CD4-positive, alpha-beta T cell (primary cell): Measurements from ENCODE around the gene KLHL17. TPM values are rescaled to one million over a fixed set of nuclear protein-coding genes. Genes with fewer than 3 reads are reported as not detected.
A peak's percentile ranks its signal among the peaks of the same experiment; 100 is the strongest.
"Not testable (repeated sequence)": the region's sequence is repeated elsewhere in the genome, so short reads cannot be mapped to it uniquely, and the experiment has no call there.

ENCODE experiments used
- ATAC-seq: fragments of 200-7000 bp; cut with Tn5 transposase; one replicate; pipeline ENCODE4 v1.10.0; 2022; ENCODE audit warnings: mild to moderate bottlenecking; ENCODE audit not compliant: poor library complexity
- CTCF ChIA-PET: fragments of 350-600 bp; sonication (Branson Sonifier 250); formaldehyde crosslinking; loops from one replicate; lab custom pipeline; 2021; ENCODE audit warnings: antibody characterized with exemption, inconsistent platforms; lab: Charles Lee
- POLR2A ChIA-PET: fragments of 350-600 bp; sonication (Branson Sonifier 250); formaldehyde crosslinking; loops from one replicate; lab custom pipeline; 2021; ENCODE audit warnings: antibody characterized with exemption, inconsistent platforms; lab: Charles Lee
- DNase-seq, 14 experiments: peaks; one replicate each; pipeline ENCODE4 v3.0.0-alpha.2; 2013 to 2020; ENCODE audit warnings: mixed read lengths in 2 of 14
- H3K27ac ChIP-seq, 2 donors: one replicate each; pipeline versions ENCODE4 v1.5.1 to v1.7.0; 2013; ENCODE audit warnings: low read length in 2 of 2, low read depth in 1 of 2, mild to moderate bottlenecking in 1 of 2
- H3K27me3 ChIP-seq, 2 experiments: 1 replicate in 1 of 2; 2 replicates in 1 of 2; pipeline versions ENCODE4 v1.6.1 to v1.7.0; 2013; ENCODE audit warnings: low read length in 2 of 2, control low read depth in 1 of 2, mild to moderate bottlenecking in 1 of 2, moderate library complexity in 1 of 2; ENCODE audit not compliant: insufficient read depth in 2 of 2, control insufficient read depth in 1 of 2
- H3K36me3 ChIP-seq: one replicate; pipeline ENCODE4 v1.6.1; 2013; ENCODE audit warnings: low read length, control low read depth; ENCODE audit not compliant: insufficient read depth
- H3K4me1 ChIP-seq: one replicate; pipeline ENCODE4 v1.6.1; 2013; ENCODE audit warnings: low read length, control low read depth; ENCODE audit not compliant: insufficient read depth
- H3K4me3 ChIP-seq: one replicate; pipeline ENCODE4 v1.5.1; 2013; ENCODE audit warnings: mild to moderate bottlenecking, low read length, moderate library complexity
- H3K9me3 ChIP-seq, 2 experiments: 1 replicate in 1 of 2; 2 replicates in 1 of 2; pipeline versions ENCODE4 v1.6.1 to v1.7.0; 2013; ENCODE audit warnings: low read length in 2 of 2, mild to moderate bottlenecking in 2 of 2, control low read depth in 1 of 2, moderate library complexity in 1 of 2; ENCODE audit not compliant: control insufficient read depth in 1 of 2, insufficient read depth in 1 of 2
- H3K27ac Mint-ChIP-seq: one replicate; pipeline ENCODE4 v1.8.0; 2020; ENCODE audit warnings: mixed read lengths
- H3K27me3 Mint-ChIP-seq: one replicate; pipeline ENCODE4 v1.8.0; 2021; ENCODE audit warnings: mixed read lengths
- H3K36me3 Mint-ChIP-seq: one replicate; pipeline ENCODE4 v1.8.0; 2021; ENCODE audit warnings: low read depth, mixed read lengths
- H3K4me1 Mint-ChIP-seq: one replicate; pipeline ENCODE4 v1.8.0; 2021; ENCODE audit warnings: low read depth, mixed read lengths
- H3K4me3 Mint-ChIP-seq: one replicate; pipeline ENCODE4 v1.8.0; 2020; ENCODE audit warnings: mild to moderate bottlenecking, mixed read lengths
- H3K9me3 Mint-ChIP-seq: one replicate; pipeline ENCODE4 v1.8.0; 2020; ENCODE audit warnings: mixed read lengths
- intact Hi-C, 2 experiments: fragments of 100-400 bp; cut with DNase I in 1 of 2; cut with micrococcal nuclease in 1 of 2; formaldehyde crosslinking; loops; one replicate each; pipeline versions ENCODE4 v1.15.1 to v1.9.0; 2023 to 2025; cut with DNase I, micrococcal nuclease
- total RNA-seq, 174 experiments: library from RNA in 2 of 174; stranded (reverse) in 2 of 174; gene quantifications; one replicate each; pipeline ENCODE4 v1.2.3 and lab custom pipeline; 2021 to 2026
- TF ChIP-seq, protein P1 (sequence below): fragments of 200-600 bp; IDR thresholded peaks from one replicate; pipeline ENCODE4 v1.8.0; 2022; ENCODE audit warnings: antibody characterized with exemption, mild to moderate bottlenecking

The KLHL17 gene
- total RNA-seq, 2 experiments from 2014 or later: 13.9 TPM

DNA sequence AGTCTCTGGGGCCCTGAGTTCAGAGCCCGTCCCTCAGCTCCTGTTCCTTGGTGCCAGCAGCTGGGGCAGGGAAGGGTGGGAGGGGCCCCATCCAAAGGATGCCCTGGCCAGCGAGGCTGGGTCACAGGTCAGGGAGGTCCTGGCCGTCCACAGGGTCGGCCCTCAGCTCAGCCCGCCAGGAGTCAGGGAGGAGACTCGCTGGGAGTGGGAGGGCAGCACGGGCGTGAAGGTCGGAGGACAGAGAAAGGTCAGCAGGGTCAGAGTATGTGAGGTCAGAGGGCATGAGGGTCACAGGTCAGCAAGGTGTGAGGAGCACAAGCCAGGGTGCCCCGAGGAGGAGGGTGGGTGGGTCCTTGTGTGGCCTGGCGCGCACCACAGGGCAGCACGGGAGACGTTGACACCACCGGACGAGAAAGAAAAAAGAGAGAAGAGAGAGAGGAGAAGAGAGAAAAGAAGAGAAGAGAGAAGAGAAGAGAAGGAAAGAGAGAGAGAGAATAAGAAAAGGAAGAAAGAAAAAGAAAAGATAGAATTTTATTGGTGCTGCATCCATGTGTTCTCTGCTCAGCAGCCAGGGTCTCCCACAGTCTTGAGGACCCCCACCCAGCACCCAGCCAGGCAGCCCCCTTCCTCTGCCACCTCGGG is 14.4 kb downstream of the KLHL17 start:
- no peak overlapping the region for H3K27ac Mint-ChIP-seq
- CTCF ChIA-PET: interaction anchor here (0.7 to 1.7 kb wide), 2 partner anchors 70 kb away, joined by 3 to 4 read pairs; no protein-coding TSS in a partner anchor
- intact Hi-C loops: no loop called here
- POLR2A ChIA-PET: no interaction called here
- H3K4me1 Mint-ChIP-seq: peaks cover 7% of the 10 kb centered on the region
- no peaks in the 10 kb centered on the region for H3K36me3 Mint-ChIP-seq
- no peak for ATAC-seq
- DNase-seq: peak in 1 of 14 experiments; percentile 30
- peaks cover 0 to 18% of the 10 kb centered on the region in 2 experiments for H3K9me3 ChIP-seq
- H3K4me3 Mint-ChIP-seq: no peak overlapping the region
- peaks cover 17% of the 10 kb centered on the region for H3K27me3 Mint-ChIP-seq
- no peak overlapping the region for H3K4me3 ChIP-seq
- no peak overlapping the region for H3K27ac ChIP-seq
- H3K27me3 ChIP-seq: peaks cover 21 to 28% of the 10 kb centered on the region in 2 experiments
- TF ChIP-seq, protein P1, sequence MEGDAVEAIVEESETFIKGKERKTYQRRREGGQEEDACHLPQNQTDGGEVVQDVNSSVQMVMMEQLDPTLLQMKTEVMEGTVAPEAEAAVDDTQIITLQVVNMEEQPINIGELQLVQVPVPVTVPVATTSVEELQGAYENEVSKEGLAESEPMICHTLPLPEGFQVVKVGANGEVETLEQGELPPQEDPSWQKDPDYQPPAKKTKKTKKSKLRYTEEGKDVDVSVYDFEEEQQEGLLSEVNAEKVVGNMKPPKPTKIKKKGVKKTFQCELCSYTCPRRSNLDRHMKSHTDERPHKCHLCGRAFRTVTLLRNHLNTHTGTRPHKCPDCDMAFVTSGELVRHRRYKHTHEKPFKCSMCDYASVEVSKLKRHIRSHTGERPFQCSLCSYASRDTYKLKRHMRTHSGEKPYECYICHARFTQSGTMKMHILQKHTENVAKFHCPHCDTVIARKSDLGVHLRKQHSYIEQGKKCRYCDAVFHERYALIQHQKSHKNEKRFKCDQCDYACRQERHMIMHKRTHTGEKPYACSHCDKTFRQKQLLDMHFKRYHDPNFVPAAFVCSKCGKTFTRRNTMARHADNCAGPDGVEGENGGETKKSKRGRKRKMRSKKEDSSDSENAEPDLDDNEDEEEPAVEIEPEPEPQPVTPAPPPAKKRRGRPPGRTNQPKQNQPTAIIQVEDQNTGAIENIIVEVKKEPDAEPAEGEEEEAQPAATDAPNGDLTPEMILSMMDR: no peak
- peaks cover 11% of the 10 kb centered on the region for H3K4me1 ChIP-seq
- H3K9me3 Mint-ChIP-seq: no peaks in the 10 kb centered on the region
- H3K36me3 ChIP-seq: no peaks in the 10 kb centered on the region

DNA sequence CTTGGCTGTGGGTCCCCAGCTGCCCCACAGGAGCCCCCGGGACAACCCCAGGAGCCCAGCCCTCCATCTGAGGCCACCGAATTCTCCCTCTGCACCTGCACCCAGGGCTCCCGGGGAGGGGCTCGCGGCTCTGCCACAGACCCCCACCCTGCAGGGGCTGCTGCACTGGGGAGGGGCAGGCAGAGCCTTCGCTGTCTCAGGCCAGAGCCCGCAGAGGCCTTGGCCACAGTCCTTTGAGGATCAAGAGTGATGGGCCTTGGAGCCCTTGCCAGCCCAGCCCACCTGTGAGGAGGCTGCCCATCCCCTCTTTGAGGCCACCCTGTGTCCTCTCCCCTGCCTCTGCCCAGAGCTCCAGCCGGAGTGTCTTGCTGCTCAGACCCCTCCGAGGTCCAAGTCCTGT is 15.0 kb downstream of the KLHL17 start:
- no peak overlapping the region for H3K27ac ChIP-seq
- no peaks in the 10 kb centered on the region for H3K9me3 Mint-ChIP-seq
- peaks cover 16% of the 10 kb centered on the region for H3K27me3 Mint-ChIP-seq
- TF ChIP-seq, protein P1: no peak
- intact Hi-C loops: no loop called here
- H3K36me3 ChIP-seq: no peaks in the 10 kb centered on the region
- H3K4me3 ChIP-seq: no peak overlapping the region
- no peak overlapping the region for H3K4me3 Mint-ChIP-seq
- H3K27me3 ChIP-seq: peaks cover 17 to 24% of the 10 kb centered on the region in 2 experiments
- H3K9me3 ChIP-seq: peaks cover 0 to 18% of the 10 kb centered on the region in 2 experiments
- no peak overlapping the region for H3K27ac Mint-ChIP-seq
- ATAC-seq: no peak
- CTCF ChIA-PET: interaction anchor here (1.1 to 1.7 kb wide), 4 partner anchors 9 to 106 kb away, joined by 4 read pairs; no protein-coding TSS in a partner anchor
- POLR2A ChIA-PET: interaction anchor here (0.6 to 1.0 kb wide), 2 partner anchors 21 to 106 kb away, joined by 3 to 4 read pairs; no protein-coding TSS in a partner anchor
- DNase-seq: peak in 1 of 14 experiments; percentile 26
- H3K4me1 Mint-ChIP-seq: peaks cover 7% of the 10 kb centered on the region
- no peaks in the 10 kb centered on the region for H3K36me3 Mint-ChIP-seq
- peaks cover 11% of the 10 kb centered on the region for H3K4me1 ChIP-seq

DNA sequence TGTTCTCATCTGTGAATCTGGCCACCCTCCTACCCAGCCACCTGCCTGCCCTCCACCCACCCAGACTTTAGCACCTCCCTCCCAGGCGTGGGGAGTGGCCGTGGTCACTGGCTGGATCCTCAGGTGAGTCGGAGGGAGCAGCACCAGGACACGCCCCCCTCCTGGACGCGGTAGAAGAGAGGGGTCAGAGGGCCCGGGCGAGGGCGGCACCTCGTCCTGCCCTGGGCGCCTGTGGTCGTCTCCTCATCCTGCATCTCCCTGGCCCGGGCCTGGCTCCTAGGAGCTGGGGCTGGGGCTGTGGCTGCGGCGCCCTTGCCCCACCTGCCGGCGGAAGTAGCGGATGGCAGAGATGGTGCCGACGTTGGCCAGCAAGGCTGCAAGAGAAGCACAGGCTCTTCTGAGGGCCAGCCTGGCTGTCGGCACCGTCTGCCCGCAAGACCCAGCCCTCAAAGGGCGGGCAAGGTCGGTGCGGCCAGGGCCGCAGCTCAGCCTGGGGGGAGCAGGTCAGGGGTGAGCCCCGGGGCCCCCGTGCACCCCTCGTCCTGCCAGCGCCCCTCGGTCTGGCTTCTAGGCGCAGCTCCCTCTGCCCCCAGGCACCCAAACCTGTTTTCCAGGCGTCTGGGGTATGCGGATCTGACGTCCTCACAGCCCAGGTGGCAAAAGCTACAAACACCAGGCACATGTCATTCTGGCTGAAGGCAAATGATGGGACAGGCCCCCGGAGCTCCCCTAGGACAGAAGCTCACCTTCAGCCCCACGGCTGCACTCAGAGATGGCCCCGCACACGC is 15.7 kb downstream of the KLHL17 start:
- peak; percentile 97 for ATAC-seq
- Histone ChIP-seq H3K9me3 (peaks cover 0 to 18% of the 10 kb centered on the region in 2 experiments), H3K36me3 (no peaks in the 10 kb centered on the region), H3K27me3 (peaks cover 12 to 22% of the 10 kb centered on the region in 2 experiments), H3K27ac (no peak overlapping the region), H3K4me3 (no peak overlapping the region), H3K4me1 (peaks cover 11% of the 10 kb centered on the region)
- H3K36me3 Mint-ChIP-seq: no peaks in the 10 kb centered on the region
- ChIA-PET CTCF (interaction anchor here (1.1 to 1.7 kb wide), 4 partner anchors 8 to 106 kb away, joined by 4 read pairs; no protein-coding TSS in a partner anchor), POLR2A (interaction anchor here (0.6 to 1.0 kb wide), 3 partner anchors 9 to 106 kb away, joined by 3 to 4 read pairs (median 3); no protein-coding TSS in a partner anchor)
- no peaks in the 10 kb centered on the region for H3K9me3 Mint-ChIP-seq
- no peak overlapping the region for H3K27ac Mint-ChIP-seq
- TF ChIP-seq, protein P1: peak; percentile 89
- intact Hi-C loops: loop anchor here (1.0 kb wide), 2 partner anchors 72 to 106 kb away; no protein-coding TSS in a partner anchor
- H3K4me3 Mint-ChIP-seq: no peak overlapping the region
- peak in 13 of 14 experiments; percentile 41 to 84 (median 68) for DNase-seq
- peaks cover 7% of the 10 kb centered on the region for H3K4me1 Mint-ChIP-seq
- H3K27me3 Mint-ChIP-seq: peaks cover 16% of the 10 kb centered on the region

DNA sequence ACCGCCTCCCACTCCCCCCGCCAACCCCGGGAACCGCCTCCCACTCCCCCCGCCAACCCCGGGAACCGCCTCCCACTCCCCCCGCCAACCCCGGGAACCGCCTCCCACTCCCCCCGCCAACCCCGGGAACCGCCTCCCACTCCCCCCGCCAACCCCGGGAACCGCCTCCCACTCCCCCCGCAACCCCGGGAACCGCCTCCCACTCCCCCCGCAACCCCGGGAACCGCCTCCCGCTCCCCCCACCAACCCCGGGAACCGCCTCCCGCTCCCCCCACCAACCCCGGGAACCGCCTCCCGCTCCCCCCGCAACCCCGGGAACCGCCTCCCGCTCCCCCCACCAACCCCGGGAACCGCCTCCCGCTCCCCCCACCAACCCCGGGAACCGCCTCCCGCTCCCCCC is 16.4 kb downstream of the KLHL17 start:
- not testable (repeated sequence) for H3K4me3 Mint-ChIP-seq, ATAC-seq, H3K4me1 Mint-ChIP-seq, H3K36me3 ChIP-seq, H3K9me3 Mint-ChIP-seq, H3K36me3 Mint-ChIP-seq, DNase-seq, H3K27ac ChIP-seq, H3K27ac Mint-ChIP-seq, H3K4me3 ChIP-seq
- H3K9me3 ChIP-seq: peaks cover 0 to 12% of the 10 kb centered on the region in 2 experiments
- peaks cover 16% of the 10 kb centered on the region for H3K27me3 Mint-ChIP-seq
- H3K4me1 ChIP-seq: peaks cover 11% of the 10 kb centered on the region
- intact Hi-C loops: loop anchor here (1.0 kb wide), 2 partner anchors 72 to 106 kb away; no protein-coding TSS in a partner anchor
- ChIA-PET POLR2A (interaction anchor here (0.9 kb wide), 1 partner anchor 10 kb away, joined by 3 read pairs; no protein-coding TSS in a partner anchor), CTCF (interaction anchor here (1.2 to 1.7 kb wide), 3 partner anchors 7 to 72 kb away, joined by 4 read pairs; no protein-coding TSS in a partner anchor)
- H3K27me3 ChIP-seq: peaks cover 7 to 19% of the 10 kb centered on the region in 2 experiments
